SK-N-SH (cell line): ENCODE results near the gene SYNE2. TPM values are rescaled to one million over a fixed set of nuclear protein-coding genes. Genes with fewer than 3 reads are reported as not detected.

Experiments
- CTCF ChIA-PET: fragments of 300-600, 350-600 bp; formaldehyde crosslinking; extraction: SDS; loops from one replicate; lab custom pipeline; 2021; lab: Yijun Ruan, JAX
- POLR2A ChIA-PET: fragments of 350-600 bp; sonication (Branson Sonifier 250); formaldehyde crosslinking; extraction: SDS; loops from one replicate; lab custom pipeline; 2020; ENCODE audit warnings: antibody characterized with exemption, inconsistent platforms; lab: Yijun Ruan, JAX
- DNase-seq: peaks from one replicate; pipeline ENCODE4 v3.0.0; 2012
- H2AFZ ChIP-seq: fragments of 200-600 bp; sonication (generic); 2 replicates; pipeline ENCODE4 v1.8.1; 2016; ENCODE audit warnings: antibody characterized with exemption, mild to moderate bottlenecking, low read depth
- H3F3A ChIP-seq: fragments of 200-600 bp; sonication (generic); replicated peaks from 2 replicates; pipeline ENCODE3; 2016; ENCODE audit warnings: antibody characterized with exemption, mild to moderate bottlenecking; ENCODE audit not compliant: insufficient read depth
- H3K27ac ChIP-seq, 2 experiments: fragments of 200-500 bp in 1 of 2; fragments of 200-600 bp in 1 of 2; sonication (Bioruptor generic) in 1 of 2; sonication (generic), shearing (Covaris generic) in 1 of 2; 2 replicates each; pipeline versions ENCODE4 v1.5.1 to v1.6.1; 2014 to 2016; ENCODE audit warnings: low read depth in 2 of 2, inconsistent platforms in 1 of 2, low read length in 1 of 2, mild to moderate bottlenecking in 1 of 2, mixed read lengths in 1 of 2
- H3K27me3 ChIP-seq: fragments of 200-600 bp; sonication (generic), shearing (Covaris generic); 2 replicates; pipeline ENCODE4 v1.6.1; 2016; ENCODE audit warnings: mixed run types; ENCODE audit not compliant: insufficient read depth
- H3K36me3 ChIP-seq, 2 experiments: fragments of 200-500 bp in 1 of 2; fragments of 200-600 bp in 1 of 2; sonication (Bioruptor generic) in 1 of 2; sonication (generic) in 1 of 2; replicated peaks in 1 of 2; 2 replicates each; pipeline versions ENCODE3 to v1.5.1; 2014 to 2016; ENCODE audit warnings: low read length in 1 of 2, mild to moderate bottlenecking in 1 of 2; ENCODE audit not compliant: insufficient read depth in 2 of 2, control insufficient read depth in 1 of 2
- H3K4me1 ChIP-seq, 2 experiments: fragments of 200-500 bp in 1 of 2; fragments of 200-600 bp in 1 of 2; sonication (Bioruptor generic) in 1 of 2; sonication (generic), shearing (Covaris generic) in 1 of 2; 2 replicates each; pipeline versions ENCODE4 v1.5.1 to v1.6.1; 2014 to 2016; ENCODE audit warnings: low read depth in 1 of 2, low read length in 1 of 2, mixed run types in 1 of 2; ENCODE audit not compliant: insufficient read depth in 2 of 2, control insufficient read depth in 1 of 2
- H3K4me2 ChIP-seq: fragments of 200-600 bp; sonication (generic), shearing (Covaris generic); 2 replicates; pipeline ENCODE4 v1.6.1; 2017; ENCODE audit warnings: mixed run types
- H3K4me3 ChIP-seq, 2 experiments: fragments of 200-500 bp in 1 of 2; fragments of 200-600 bp in 1 of 2; sonication (Bioruptor generic) in 1 of 2; sonication (generic), shearing (Covaris generic) in 1 of 2; 2 replicates each; pipeline versions ENCODE4 v1.5.1 to v1.8.1; 2014 to 2016; ENCODE audit warnings: low read depth in 2 of 2, inconsistent platforms in 1 of 2, low read length in 1 of 2, mild to moderate bottlenecking in 1 of 2, mixed read lengths in 1 of 2, moderate library complexity in 1 of 2
- H3K79me2 ChIP-seq: fragments of 200-600 bp; sonication (generic); 2 replicates; pipeline ENCODE4 v1.8.1; 2017; ENCODE audit warnings: mild to moderate bottlenecking; ENCODE audit not compliant: insufficient read depth
- H3K9ac ChIP-seq: fragments of 200-600 bp; sonication (generic); 2 replicates; pipeline ENCODE4 v1.6.1; 2017; ENCODE audit warnings: mixed run types
- H3K9me2 ChIP-seq: fragments of 200-600 bp; sonication (generic); 2 replicates; pipeline ENCODE4 v1.6.1; 2017; ENCODE audit warnings: mixed run types
- H3K9me3 ChIP-seq: fragments of 200-600 bp; sonication (generic); 2 replicates; pipeline ENCODE4 v1.6.1; 2017; ENCODE audit warnings: mixed run types, mild to moderate bottlenecking, moderate library complexity
- H4K20me1 ChIP-seq: fragments of 200-600 bp; sonication (generic); 2 replicates; pipeline ENCODE4 v1.6.1; 2017; ENCODE audit warnings: mild to moderate bottlenecking, mixed run types; ENCODE audit not compliant: insufficient read depth
- CHD2 ChIP-seq: fragments of 150-350 bp; IDR thresholded peaks from 2 replicates; pipeline ENCODE4 v1.6.1; 2018; ENCODE audit warnings: low read length; ENCODE audit not compliant: partially characterized antibody
- ELF1 ChIP-seq: IDR thresholded peaks from 2 replicates; pipeline ENCODE4 v1.4.0; 2012
- EP300 ChIP-seq, 2 experiments: IDR thresholded peaks; 2 replicates each; pipeline versions ENCODE4 v1.4.0 to v1.6.1; 2012; ENCODE audit warnings: borderline replicate concordance in 1 of 2, low read depth in 1 of 2, low read length in 1 of 2
- FOSL2 ChIP-seq: IDR thresholded peaks from 2 replicates; pipeline ENCODE4 v1.4.0; 2012; ENCODE audit warnings: low read depth, mild to moderate bottlenecking, moderate library complexity, borderline replicate concordance
- FOXM1 ChIP-seq: IDR thresholded peaks from 2 replicates; pipeline ENCODE4 v1.4.0; 2012; ENCODE audit warnings: low read depth, mild to moderate bottlenecking
- GABPA ChIP-seq: IDR thresholded peaks from 2 replicates; pipeline ENCODE4 v1.4.0; 2012; ENCODE audit warnings: low read depth, mild to moderate bottlenecking
- GATA2 ChIP-seq: sonication (generic); formaldehyde crosslinking; IDR thresholded peaks from 2 replicates; pipeline ENCODE4 v1.5.0; 2020; ENCODE audit warnings: mild to moderate bottlenecking, missing genetic modification reagents
- MEF2A ChIP-seq: IDR thresholded peaks from 2 replicates; pipeline ENCODE4 v1.4.0; 2012; ENCODE audit warnings: low read depth, borderline replicate concordance
- MXI1 ChIP-seq: IDR thresholded peaks from 2 replicates; pipeline ENCODE4 v1.6.1; 2012; ENCODE audit warnings: mild to moderate bottlenecking, low read depth, low read length, improper control_type of control experiment
- NFIC ChIP-seq: IDR thresholded peaks from 2 replicates; pipeline ENCODE4 v1.4.0; 2012; ENCODE audit warnings: borderline replicate concordance
- PBX3 ChIP-seq: IDR thresholded peaks from 2 replicates; pipeline ENCODE4; 2012
- POLR2AphosphoS5 ChIP-seq: IDR thresholded peaks from 2 replicates; pipeline ENCODE4 v1.6.1; 2012; ENCODE audit warnings: low read depth, low read length
- SIN3A ChIP-seq: IDR thresholded peaks from 2 replicates; pipeline ENCODE4 v1.6.1; 2012; ENCODE audit warnings: low read depth, mild to moderate bottlenecking, low read length, moderate library complexity, borderline replicate concordance
- SMC3 ChIP-seq: IDR thresholded peaks from 2 replicates; pipeline ENCODE4 v1.6.1; 2012; ENCODE audit warnings: low read depth, low read length, improper control_type of control experiment
- USF1 ChIP-seq: IDR thresholded peaks from 2 replicates; pipeline ENCODE4 v1.4.0; 2012; ENCODE audit warnings: low read depth, borderline replicate concordance
- USF2 ChIP-seq: fragments of 150-350 bp; IDR thresholded peaks from 2 replicates; pipeline ENCODE4 v1.6.1; 2017; ENCODE audit warnings: antibody characterized with exemption, low read length, low read depth, borderline replicate concordance
- ZBTB33 ChIP-seq: IDR thresholded peaks from 2 replicates; pipeline ENCODE4 v1.4.0; 2012; ENCODE audit warnings: low read depth, borderline replicate concordance
- WGBS: methylation state at CpG from one replicate; pipeline ENCODE4 v1.1.6; 2017; ENCODE audit warnings: low lambda C conversion rate; 5-methylcytosine and 5-hydroxymethylcytosine counted together
- polyA plus RNA-seq, 3 experiments: library from polyadenylated mRNA; depleted of rRNA; stranded (reverse); fragments of >200 nt; gene quantifications; 2 replicates each; pipeline ENCODE4 v1.2.3, GENCODE V29; 2012
- TF ChIP-seq, protein P1 (sequence below): IDR thresholded peaks from 2 replicates; pipeline ENCODE4 v1.4.0; 2012; ENCODE audit warnings: low read depth
- TF ChIP-seq, protein P2 (sequence below): IDR thresholded peaks from 2 replicates; pipeline ENCODE4 v1.6.1; 2012; ENCODE audit warnings: mild to moderate bottlenecking, low read depth, low read length, moderate library complexity
- TF ChIP-seq, protein P3 (sequence below): fragments of 200-600 bp; sonication (generic); IDR thresholded peaks from 2 replicates; pipeline ENCODE4 v1.6.1; 2017; ENCODE audit warnings: antibody characterized with exemption, mild to moderate bottlenecking, moderate library complexity

SYNE2 gene
- polyA plus RNA-seq, 1 of the 3 experiments (the other 2 are of a cell fraction): 7.1 TPM

- 50% methylated on average over 14 of the region's 24 CpGs for WGBS
- no peaks in the 10 kb centered on the region for H3F3A ChIP-seq
- H3K4me1 ChIP-seq: peaks cover 9 to 17% of the 10 kb centered on the region in 2 experiments; a peak in 2 of 4 replicates
- peaks cover 0 to 3% of the 10 kb centered on the region in 2 experiments for H3K36me3 ChIP-seq
- DNase-seq: peak; percentile 70
- H3K9me2 ChIP-seq: no peaks in the 10 kb centered on the region
- CTCF ChIA-PET: interaction anchor here (0.7 to 1.6 kb wide), 5 partner anchors 16 to 70 kb away, joined by 3 to 4 read pairs (median 3); partner anchors contain the start of gene ESR2
- H3K79me2 ChIP-seq: no peaks in the 10 kb centered on the region
- TF ChIP-seq, protein P1, sequence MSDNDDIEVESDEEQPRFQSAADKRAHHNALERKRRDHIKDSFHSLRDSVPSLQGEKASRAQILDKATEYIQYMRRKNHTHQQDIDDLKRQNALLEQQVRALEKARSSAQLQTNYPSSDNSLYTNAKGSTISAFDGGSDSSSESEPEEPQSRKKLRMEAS: no peak
- TF ChIP-seq NFIC (peak; percentile 73), CHD2 (no peak), USF2 (no peak), USF1 (no peak), GATA2 (CRISPR knock-in tag) (no peak; the same call in 1 of the 2 replicates), SMC3 (no peak), ZBTB33 (no peak), MEF2A (no peak), SIN3A (no peak), GABPA (no peak), ELF1 (no peak), FOXM1 (no peak), POLR2AphosphoS5 (no peak), EP300 (IDR thresholded peaks at IDR 0.05; ENCODE audit: borderline replicate concordance in 1 of 2, low read depth in 1 of 2, low read length in 1 of 2) (no peak), FOSL2 (no peak), PBX3 (peak; percentile 34), MXI1 (peak; percentile 92)
- TF ChIP-seq, protein P2, sequence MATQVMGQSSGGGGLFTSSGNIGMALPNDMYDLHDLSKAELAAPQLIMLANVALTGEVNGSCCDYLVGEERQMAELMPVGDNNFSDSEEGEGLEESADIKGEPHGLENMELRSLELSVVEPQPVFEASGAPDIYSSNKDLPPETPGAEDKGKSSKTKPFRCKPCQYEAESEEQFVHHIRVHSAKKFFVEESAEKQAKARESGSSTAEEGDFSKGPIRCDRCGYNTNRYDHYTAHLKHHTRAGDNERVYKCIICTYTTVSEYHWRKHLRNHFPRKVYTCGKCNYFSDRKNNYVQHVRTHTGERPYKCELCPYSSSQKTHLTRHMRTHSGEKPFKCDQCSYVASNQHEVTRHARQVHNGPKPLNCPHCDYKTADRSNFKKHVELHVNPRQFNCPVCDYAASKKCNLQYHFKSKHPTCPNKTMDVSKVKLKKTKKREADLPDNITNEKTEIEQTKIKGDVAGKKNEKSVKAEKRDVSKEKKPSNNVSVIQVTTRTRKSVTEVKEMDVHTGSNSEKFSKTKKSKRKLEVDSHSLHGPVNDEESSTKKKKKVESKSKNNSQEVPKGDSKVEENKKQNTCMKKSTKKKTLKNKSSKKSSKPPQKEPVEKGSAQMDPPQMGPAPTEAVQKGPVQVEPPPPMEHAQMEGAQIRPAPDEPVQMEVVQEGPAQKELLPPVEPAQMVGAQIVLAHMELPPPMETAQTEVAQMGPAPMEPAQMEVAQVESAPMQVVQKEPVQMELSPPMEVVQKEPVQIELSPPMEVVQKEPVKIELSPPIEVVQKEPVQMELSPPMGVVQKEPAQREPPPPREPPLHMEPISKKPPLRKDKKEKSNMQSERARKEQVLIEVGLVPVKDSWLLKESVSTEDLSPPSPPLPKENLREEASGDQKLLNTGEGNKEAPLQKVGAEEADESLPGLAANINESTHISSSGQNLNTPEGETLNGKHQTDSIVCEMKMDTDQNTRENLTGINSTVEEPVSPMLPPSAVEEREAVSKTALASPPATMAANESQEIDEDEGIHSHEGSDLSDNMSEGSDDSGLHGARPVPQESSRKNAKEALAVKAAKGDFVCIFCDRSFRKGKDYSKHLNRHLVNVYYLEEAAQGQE: no peak
- TF ChIP-seq, protein P3, sequence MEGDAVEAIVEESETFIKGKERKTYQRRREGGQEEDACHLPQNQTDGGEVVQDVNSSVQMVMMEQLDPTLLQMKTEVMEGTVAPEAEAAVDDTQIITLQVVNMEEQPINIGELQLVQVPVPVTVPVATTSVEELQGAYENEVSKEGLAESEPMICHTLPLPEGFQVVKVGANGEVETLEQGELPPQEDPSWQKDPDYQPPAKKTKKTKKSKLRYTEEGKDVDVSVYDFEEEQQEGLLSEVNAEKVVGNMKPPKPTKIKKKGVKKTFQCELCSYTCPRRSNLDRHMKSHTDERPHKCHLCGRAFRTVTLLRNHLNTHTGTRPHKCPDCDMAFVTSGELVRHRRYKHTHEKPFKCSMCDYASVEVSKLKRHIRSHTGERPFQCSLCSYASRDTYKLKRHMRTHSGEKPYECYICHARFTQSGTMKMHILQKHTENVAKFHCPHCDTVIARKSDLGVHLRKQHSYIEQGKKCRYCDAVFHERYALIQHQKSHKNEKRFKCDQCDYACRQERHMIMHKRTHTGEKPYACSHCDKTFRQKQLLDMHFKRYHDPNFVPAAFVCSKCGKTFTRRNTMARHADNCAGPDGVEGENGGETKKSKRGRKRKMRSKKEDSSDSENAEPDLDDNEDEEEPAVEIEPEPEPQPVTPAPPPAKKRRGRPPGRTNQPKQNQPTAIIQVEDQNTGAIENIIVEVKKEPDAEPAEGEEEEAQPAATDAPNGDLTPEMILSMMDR: no peak
- no peak overlapping the region for H2AFZ ChIP-seq
- H3K9me3 ChIP-seq: no peaks in the 10 kb centered on the region
- POLR2A ChIA-PET: interaction anchor here (0.8 to 1.2 kb wide), 2 partner anchors 17 to 38 kb away, joined by 3 read pairs; no protein-coding TSS in a partner anchor
- H4K20me1 ChIP-seq: no peaks in the 10 kb centered on the region
- no peak overlapping the region for H3K9ac ChIP-seq
- no peak overlapping the region for H3K4me2 ChIP-seq
- H3K27ac ChIP-seq: no peak overlapping the region
- no peak overlapping the region for H3K4me3 ChIP-seq
- no peaks in the 10 kb centered on the region for H3K27me3 ChIP-seq
Measured at GRCh38 chr14:64234877-64235651, 382.3 kb downstream of the SYNE2 start.
